ENCODE measurements around the gene NHLRC4.

Gene NHLRC4

DNA sequence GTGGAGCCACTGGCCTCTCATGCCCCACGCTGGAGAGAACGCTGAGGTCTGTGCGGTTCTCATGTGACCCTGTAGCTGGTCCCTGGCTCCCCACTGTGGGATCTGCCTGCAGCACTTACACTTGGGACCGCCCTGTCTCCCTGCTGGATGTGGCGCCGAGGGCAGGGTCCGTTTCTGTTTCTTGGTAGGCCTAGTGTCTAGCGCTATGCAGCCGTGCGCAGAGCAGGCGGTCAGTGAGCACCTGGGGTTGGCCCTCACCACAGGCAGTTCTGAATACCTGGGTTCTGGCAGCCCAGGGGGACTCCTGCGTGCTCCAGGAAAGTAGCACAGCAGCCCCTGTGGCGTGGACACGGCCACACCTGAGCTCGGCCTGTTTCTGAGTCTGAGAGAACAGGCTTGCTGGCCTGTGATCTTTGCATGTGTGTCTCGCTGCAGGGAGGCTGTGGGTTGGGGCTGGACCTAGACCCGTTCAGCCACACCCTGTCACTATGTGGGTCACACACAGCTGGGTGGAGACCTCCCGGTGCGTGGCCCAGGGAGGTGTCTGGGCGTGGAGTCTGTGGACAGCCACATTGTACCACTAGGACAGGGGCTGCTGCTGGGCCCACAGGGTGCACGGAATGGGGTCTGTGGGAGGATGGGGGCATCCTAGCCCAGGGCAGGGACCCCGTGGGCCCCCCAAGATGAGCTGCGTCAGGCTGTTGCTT is 36.5 kb upstream of the NHLRC4 start:
- DNase-seq (ENCODE audit: low read depth in 1 of 2, low spot score in 1 of 2), result no peak

DNA sequence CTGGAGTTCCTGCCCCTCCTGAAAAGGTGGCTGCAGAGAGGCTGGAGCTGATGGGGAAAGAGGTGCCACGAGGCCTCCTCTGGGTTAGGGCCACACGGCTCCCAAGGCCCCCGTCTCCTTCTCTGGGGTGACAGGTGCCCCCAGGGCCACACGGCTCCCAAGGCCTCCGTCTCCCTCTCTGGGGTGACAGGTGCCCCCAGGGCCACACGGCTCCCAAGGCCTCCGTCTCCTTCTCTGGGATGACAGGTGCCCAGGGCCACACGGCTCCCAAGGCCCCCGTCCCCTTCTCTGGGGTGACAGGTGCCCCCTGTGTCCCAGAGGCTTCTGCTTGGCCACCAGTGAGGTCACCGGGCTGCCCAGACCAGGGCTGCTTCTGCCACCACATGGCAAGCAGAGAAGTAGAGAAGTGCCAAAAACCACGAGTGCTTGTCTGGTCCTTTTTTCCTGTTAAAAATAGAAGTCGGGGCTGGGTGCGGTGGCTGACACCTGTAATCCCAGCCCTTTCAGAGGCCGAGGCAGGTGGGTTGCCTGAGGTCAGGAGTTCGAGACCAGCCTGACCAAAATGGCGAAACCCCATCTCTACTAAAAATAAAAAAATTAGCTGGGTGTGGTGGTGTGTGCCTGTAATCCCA is 35.2 kb upstream of the NHLRC4 start:
- DNase-seq (ENCODE audit: low read depth in 1 of 2, low spot score in 1 of 2), result no peak

DNA sequence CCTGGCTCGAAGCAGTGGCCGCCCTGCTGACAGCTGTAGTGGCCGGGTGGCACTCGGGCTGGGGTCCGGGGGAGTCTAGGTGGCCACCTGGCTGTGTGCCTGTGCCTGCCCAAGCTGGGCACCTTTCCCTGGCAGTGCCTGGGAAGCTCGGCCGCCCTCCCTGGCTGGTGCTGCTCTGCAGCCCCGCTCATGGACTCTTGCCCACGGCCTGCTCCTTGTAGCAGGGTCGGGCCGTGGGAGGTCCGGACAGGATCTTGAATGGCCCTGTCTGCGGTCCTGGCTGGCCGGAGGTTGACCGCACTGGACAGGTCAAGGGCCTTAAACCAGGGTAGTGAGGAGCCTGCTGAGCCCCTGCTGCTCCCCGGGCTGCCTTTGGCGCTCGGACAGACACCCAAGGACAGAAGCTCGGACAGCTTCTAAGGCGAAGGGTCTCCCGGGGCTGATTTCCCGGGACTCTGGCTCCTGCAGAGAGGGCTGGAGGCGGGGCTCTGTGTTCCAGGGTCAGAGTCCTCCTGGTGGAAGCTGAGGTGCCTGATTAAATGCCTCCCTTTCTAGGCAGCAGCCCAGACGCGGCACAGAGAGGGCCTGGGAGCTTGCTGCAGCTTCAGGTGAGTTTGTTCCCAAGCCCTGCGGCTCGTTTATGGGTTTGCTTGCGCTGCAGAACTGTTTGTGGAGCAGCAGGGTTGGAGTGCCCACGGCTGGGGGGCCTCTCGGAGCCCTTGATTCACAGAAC is 33.2 kb upstream of the NHLRC4 start:
- no peak for DNase-seq (ENCODE audit: low read depth in 1 of 2, low spot score in 1 of 2)

DNA sequence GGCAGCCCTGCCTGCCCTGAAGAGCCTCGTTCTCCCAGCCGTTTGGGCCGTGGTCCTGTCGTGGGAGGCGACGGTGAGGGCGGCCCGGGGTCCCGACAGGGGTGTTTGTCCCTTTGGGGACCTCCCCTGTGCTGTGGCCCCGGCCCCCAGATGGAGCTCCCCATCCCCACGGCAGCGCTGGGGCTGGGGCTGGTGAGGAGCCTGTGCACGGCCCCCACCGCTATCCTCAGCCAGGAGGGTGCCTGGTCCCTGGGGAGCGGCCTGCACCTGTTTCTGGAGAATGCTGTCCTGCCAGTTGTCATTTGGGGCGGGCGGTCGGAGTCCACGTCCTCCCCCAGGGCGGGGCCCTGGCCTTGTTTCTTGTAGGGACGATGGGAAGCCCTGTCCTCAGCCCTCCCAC is 32.7 kb upstream of the NHLRC4 start:
- no peak for DNase-seq (ENCODE audit: low read depth in 1 of 2, low spot score in 1 of 2)

DNA sequence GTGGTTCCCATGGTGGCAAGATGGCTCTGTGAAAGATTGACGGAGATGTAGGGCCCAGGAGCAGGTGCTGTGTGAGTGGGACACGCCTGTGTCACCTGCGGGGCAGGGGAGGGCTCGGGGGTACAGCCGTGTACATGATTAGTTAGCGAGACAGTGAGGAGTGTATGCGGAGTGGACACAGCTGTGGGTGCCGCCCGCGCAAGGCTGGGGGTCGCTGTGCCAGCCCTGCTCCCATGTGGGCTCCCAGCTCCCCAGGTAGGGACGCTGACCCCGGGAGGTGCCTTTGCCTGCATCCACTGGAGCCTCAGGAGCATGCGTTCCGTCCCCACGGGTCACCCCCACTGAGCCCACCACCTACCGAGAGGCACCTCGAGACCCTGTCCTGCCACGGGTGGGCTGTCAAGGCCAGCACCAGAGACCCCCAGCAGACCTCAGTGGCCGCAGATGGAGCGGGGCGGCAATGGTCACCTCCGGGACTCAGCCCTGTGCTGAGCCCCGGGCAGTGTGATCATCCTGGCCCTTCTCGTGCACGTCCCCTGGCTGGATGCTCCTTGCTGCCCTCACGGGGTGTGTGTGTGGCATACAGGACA is 31.9 kb upstream of the NHLRC4 start:
- DNase-seq (ENCODE audit: low read depth in 1 of 2, low spot score in 1 of 2), result no peak

DNA sequence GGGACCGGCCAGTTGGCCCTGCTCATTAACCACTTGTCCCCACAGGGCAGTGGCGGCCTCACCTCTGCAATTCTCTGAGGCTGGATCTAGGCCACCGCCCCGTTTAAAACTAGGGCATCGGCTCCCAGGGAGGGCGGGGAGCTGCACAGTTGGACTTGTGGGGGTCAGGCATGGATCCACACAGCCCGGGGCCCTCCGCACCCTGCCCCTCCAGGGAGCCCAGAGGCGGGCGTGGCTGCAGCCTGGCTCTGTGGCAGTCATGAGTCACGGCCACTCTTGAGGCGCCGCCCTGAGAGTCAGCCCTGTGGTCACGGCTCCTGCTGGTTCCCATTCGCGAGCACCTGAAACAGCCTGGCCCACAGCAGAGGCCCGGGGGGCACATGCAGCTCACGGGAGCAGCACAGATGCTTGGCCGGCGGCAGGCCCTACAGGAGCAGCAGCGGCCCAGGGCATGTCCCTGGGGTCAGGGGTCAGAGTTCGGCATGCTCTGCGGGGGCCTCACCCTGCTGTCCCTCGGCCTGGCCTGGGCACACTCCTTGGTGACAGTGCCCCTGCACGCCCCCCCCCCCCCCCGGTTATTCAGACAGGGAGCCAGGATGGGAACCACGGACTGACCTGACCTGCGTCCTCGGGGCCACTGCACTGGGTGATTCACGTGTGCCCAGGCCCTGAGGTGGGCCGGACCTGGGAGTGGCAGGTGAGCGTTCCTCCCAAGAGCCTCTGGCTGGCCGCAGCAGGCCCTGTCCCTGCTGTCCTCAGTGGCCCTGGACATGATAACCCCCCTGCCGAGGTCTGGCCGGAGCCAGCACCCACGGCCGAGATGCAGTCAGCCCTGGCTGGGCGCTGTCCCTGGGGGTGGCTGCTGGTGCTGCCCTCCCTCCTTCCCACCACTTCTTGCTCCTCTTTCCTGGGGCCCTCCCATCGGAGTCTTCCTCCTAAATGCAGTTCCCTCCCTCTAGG is 31.1 kb upstream of the NHLRC4 start:
- DNase-seq (ENCODE audit: low read depth in 1 of 2, low spot score in 1 of 2), result no peak

DNA sequence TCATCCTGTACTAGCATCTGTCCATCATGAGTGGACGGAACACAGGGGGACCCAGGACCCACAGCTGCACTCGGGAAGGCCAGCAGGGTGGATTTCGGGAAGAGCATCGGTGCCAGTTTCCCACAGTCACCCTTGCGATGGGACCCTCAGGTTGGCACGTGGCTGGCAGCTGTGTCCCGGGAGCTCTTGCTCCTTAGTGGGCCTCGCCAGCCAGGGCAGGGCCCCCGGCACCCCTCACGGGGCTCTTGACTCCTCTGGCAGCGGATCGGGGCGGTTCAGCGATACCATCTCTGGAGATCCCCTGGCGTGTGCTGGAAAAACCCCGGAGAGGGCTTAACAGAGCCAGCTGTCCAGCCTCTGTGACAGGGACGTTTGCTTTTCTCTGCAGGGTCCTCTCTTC is 30.1 kb upstream of the NHLRC4 start:
- DNase-seq (ENCODE audit: low read depth in 1 of 2, low spot score in 1 of 2), result no peak

DNA sequence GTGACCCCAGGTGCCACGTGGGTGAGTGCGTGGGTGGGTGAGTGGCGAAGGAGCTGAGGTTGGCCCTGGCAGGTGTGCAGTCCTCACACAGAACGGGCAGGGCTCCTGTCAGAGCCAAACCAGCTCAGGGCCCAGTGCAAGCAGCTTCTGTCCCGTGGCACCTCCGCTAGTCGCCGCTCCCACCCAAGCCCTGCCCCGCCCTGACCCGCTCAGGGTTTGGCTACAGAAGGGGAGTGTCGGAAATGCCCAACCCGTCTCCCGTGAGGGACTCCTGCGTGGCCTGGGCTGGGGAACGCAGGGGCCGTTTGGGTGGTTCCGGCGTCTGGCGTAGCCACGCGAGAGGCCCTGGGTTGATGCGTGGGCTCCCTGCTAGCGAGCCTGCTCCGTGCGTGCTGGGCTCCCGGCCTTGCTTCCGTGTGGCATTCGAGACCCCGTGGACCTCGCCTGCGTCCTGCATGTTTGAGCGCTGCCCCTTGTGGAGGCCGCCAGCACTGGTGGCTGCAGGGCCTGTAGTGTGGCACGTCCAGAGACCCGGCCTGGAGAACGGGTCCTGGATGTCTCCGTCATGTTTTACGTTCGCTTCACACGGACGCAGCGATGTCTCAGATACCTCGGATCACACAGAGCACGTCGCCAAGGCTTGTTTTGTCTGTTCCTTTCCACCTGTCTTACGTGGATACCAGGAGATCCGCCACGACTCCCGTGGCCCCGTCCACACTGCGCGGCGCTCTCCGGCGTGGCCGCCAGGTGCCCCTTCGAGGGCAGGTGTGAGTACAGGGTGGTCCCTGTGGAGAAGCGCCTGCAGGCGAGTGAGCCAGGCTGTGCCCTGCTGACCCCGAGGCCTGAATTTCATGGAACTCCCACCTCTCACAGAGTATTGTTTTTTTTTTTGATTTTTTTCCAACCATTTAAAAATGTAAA is 29.1 kb upstream of the NHLRC4 start:
- no peak for DNase-seq (ENCODE audit: low read depth in 1 of 2, low spot score in 1 of 2)

DNA sequence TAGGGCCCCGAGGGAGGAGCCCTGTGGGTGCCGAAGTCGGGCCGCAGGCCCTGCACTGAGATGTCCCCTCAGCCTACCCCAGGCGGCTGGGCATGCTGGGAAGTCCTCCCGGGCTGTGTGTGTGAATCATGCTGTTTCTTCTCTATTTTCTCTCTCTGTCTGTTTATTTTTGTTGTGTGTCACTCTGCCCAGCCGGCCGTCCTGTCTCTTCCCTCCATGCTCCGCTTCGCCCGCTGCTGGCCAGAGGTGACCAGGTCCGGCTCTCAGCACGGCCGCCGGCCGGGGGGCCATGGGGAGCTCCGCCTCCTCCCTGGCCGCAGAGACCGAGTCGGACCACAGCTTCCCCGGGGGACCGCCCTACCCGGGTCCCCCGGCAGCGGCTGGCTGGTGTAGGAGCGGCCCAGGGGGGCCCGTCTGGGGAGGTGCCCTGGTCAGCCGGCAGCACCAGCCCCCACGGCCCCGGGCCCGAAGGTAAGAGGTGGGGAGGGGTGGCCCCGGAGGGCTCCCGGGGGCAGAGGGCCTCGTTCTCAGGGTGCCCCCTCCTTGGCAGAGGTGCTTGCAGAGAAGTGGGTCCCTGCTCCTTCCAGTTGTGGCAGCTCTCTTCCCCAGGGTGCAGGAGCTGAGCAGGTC is 26.8 kb upstream of the NHLRC4 start:
- DNase-seq (ENCODE audit: low read depth in 1 of 2, low spot score in 1 of 2), result no peak

DNA sequence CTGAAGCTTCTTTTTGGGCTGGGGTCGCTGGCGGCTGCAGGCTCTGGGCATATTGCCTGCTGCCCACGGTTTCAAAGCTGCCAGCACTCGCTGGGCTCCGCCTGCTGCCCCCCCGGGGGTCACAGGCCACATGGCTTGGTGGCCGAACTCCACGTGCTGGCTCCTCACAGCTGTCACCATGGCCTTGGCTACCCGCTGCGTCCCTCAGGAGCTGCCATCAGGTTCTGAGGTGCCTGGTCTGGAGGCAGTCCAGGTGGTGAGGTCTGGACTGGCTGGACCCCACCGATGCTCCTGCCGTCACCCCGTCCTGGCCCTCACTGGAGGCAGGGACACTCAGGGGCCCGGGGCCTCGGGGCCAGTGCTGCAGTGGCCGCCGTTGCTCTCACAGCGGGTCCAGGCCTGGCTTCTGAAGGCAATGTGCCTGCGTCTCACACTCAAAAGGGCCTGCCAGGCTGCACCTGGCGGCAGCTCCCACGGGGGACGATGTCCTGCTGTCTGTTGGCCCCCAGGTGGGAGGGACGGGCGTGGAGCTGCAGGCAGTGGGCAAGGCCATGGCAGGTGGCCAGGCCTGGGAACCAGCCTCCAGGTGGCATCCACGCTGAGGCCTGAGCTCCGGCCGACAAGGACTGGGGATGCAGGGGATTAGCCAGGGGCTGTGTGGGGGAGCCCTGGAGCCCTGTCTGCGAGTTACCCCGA is 26.0 kb upstream of the NHLRC4 start:
- no peak for DNase-seq (ENCODE audit: low read depth in 1 of 2, low spot score in 1 of 2)

DNA sequence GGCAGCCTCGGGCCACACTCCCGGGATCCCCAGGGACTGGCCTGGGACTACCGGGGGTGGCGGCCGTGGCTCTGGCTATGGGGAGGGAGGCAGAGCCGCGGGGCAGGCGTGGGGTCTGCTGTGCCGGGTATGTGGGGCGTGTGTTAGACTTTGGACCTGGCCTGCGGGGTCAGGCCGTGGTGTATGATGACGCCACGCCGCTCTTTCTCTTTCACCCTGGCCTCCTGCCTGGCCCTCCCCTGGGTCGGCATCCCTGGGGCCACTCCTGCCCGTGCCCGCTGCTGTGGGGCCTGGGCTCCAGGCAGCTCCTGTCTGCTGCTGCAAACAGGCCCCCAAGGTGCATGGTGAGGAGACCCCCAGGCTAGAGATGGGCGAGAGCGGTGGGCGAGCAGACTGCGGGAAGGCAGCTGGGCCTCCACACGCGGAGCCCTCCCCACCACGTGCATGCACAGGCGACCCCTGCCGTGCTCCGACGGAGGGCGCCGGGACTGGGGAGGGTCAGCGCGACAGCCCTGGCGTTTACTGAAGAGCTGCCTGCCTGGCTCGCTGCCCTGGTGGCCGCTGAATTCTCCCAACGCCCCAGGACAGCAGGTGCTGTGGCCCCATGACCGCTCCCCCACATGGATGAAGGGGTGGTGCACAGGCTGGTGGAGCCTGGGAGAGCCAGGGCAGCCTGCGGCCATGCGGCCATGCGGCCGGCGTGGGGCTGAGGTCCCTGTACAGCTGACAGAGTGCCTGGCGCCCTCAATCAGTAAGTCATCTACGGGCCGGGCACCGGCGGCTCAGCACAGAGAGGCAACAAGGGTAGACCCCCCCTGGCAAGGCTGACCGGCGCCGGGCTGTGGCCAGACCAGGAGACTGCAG is 23.3 kb upstream of the NHLRC4 start:
- DNase-seq (ENCODE audit: low read depth in 1 of 2, low spot score in 1 of 2), result no peak

DNA sequence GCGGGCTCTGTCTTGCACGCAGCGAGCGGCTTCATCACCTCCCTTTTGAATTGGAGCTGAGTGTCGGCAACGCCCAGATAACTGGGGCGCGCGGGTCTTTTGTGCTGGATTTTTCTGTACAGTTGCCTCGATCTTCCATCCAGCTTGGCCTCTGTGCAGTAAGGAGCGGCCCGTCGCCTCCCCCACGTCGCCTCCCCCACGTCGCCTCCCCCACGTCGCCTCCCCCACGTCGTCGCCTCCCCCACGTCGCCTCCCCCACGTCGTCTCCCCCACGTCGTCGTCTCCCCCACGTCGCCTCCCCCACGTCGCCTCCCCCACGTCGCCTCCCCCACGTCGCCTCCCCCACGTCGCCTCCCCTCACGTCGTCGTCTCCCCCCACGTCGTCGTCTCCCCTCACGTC is 22.3 kb upstream of the NHLRC4 start:
- no peak for DNase-seq (ENCODE audit: low read depth in 1 of 2, low spot score in 1 of 2)

DNA sequence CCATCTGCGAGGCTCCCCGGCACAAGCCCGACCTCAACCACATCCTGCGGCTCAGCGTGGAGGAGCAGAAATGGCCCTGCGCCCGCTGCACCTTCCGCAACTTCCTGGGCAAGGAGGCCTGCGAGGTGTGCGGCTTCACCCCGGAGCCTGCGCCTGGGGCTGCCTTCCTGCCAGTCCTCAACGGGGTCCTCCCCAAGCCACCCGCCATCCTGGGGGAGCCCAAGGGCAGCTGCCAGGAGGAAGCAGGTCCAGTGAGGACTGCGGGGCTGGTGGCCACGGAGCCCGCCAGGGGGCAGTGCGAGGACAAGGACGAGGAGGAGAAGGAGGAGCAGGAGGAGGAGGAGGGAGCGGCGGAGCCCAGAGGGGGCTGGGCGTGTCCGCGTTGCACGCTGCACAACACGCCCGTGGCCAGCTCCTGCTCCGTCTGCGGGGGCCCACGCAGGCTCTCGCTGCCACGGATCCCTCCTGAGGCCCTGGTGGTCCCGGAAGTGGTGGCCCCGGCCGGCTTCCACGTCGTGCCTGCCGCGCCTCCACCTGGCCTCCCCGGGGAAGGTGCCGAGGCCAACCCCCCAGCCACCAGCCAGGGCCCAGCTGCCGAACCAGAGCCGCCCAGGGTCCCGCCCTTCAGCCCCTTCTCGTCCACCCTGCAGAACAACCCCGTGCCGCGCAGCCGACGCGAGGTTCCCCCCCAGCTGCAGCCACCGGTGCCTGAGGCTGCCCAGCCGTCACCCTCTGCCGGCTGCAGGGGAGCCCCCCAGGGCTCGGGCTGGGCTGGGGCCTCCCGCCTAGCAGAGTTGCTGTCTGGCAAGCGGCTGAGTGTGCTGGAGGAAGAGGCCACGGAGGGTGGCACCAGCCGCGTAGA is 19.7 kb upstream of the NHLRC4 start:
- DNase-seq (ENCODE audit: low read depth in 1 of 2, low spot score in 1 of 2), result peak in 1 of 2 donors; percentile 47

DNA sequence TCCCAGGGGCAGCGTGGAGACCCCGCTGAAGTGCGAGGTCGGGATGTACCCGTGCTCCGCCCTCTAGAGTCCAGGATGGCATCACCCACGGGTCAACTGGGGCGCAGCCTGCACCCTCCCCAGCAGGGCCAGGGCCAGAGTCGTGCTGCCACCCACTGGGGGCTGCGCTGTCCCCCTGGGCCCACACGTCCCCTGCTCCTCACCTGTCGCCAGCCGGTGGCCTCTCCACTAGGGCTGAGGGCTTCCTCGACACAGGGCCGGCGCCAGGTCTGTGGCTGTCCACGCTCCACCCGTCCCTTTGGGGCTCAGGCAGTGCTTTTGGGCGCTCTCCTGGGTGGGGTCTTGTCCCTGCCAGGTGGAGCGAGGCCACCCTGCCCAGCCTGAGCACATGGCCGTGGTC is 18.2 kb upstream of the NHLRC4 start:
- no peak for DNase-seq (ENCODE audit: low read depth in 1 of 2, low spot score in 1 of 2)

DNA sequence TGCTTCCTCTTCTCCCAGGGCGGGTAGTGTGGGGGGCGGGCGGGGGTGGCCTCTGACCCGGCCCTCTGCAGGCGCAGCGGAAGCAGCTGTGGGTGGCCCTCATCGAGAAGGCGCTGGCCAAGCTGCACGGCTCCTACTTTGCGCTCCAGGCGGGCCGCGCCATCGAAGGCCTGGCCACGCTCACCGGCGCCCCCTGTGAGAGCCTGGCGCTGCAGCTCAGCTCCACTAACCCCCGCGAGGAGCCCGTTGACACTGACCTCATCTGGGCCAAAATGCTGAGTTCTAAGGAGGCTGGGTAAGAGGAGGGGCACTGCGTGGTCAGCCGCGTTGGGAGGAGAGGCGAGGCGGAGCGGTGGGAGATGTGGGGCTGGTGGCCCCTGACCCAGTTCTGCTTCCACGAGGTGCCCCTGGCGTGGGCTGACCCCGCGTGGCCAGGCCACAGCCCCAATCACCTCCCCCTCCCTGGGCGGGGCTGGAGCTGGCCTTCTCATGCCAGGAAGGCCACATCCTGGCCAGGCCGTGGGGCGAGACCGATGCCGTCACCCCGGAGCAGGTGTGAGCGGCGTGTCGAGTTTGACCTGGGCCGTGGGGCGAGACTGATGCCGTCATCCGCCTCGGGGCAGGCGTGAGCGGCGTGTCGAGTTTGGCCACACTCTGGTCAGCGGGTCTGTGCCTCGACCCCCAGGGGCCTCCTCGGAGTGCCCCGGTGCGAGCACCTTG is 17.1 kb upstream of the NHLRC4 start:
- DNase-seq (ENCODE audit: low read depth in 1 of 2, low spot score in 1 of 2), result no peak

DNA sequence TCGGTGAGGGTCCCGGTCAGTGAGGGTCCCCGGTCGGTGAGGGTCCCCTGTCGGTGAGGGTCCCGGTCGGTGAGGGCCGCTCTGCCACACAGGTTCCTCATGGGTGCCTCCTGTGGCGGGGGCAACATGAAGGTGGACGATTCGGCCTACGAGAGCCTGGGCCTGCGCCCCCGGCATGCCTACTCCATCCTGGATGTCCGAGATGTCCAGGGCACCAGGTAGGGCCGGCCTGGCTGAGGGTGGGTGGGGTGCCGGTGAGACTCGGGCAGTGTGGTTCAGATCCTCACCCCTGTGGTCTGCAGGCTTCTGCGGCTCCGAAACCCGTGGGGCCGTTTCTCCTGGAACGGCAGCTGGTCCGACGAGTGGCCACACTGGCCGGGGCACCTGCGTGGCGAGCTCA is 15.6 kb upstream of the NHLRC4 start:
- DNase-seq (ENCODE audit: low read depth in 1 of 2, low spot score in 1 of 2), result no peak
